ENCODE data around the gene SECTM1. TPM values are rescaled to one million over a fixed set of nuclear protein-coding genes. Genes with fewer than 3 reads are reported as not detected.
"Not testable (repeated sequence)": the region's sequence is repeated elsewhere in the genome, so short reads cannot be mapped to it uniquely, and the experiment has no call there.

SECTM1 gene
- total and polyA plus RNA-seq, 9 of the 15 experiments (the other 6 are each of a cell fraction or from before 2014, with no cell fraction given), result 0.11 to 0.46 (median 0.18) TPM; not detected in 6

DNA sequence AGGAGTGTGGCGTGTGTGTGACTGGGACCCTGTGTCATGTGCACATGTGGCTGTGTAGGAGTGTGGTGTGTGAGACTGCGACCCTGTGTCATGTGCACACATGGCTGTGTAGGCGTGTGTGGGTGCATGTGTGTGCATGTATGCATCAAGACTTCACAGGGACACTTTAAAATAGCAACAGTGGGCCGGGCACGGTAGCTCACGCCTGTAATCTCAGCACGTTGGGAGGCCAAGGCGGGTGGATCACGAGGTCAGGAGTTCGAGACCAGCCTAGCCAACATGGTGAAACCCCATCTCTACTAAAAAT lies 48.1 kb upstream of the SECTM1 start:
- H3K27me3 ChIP-seq (ENCODE audit: control insufficient read depth in 2 of 2, insufficient read depth in 2 of 2, low read length in 2 of 2); FAIRE-seq; H3K36me3 ChIP-seq (ENCODE audit: control insufficient read depth, insufficient read depth, low read length); DNase-seq (ENCODE audit: extremely low read depth in 1 of 4, low spot score in 3 of 4); ATAC-seq; H3K9me3 ChIP-seq (replicated peaks; ENCODE audit: control insufficient read depth, insufficient read depth, low read depth, low read length); intact Hi-C loops (cut with micrococcal nuclease); H3K4me3 ChIP-seq; CTCF ChIA-PET (ENCODE audit: low intra/inter-chr PET ratio); H3K79me2 ChIP-seq (ENCODE audit: control insufficient read depth, insufficient read depth, low read length); H3K9ac ChIP-seq (ENCODE audit: insufficient read depth in 1 of 2, low read depth in 2 of 2, low read length in 2 of 2); in situ Hi-C loops (cut with MboI); H3K4me2 ChIP-seq (ENCODE audit: insufficient read depth, low read length); BruUV-seq (replicated peaks); H3K27ac ChIP-seq (ENCODE audit: extremely low read depth, low read depth, low read length); H4K20me1 ChIP-seq (replicated peaks; ENCODE audit: control insufficient read depth, insufficient read depth, low read length); H3K9me1 ChIP-seq (ENCODE audit: control insufficient read depth, insufficient read depth, low read length): not testable (repeated sequence)
- TF ChIP-seq MAX (CRISPR knock-in tag; IDR thresholded peaks at IDR 0.05) (peak; percentile 77), POLR2G (IDR thresholded peaks at IDR 0.05; ENCODE audit: low read depth, low read length) (peak; percentile 20; the same call in 1 of the 2 replicates)
- TF ChIP-seq, protein P1, sequence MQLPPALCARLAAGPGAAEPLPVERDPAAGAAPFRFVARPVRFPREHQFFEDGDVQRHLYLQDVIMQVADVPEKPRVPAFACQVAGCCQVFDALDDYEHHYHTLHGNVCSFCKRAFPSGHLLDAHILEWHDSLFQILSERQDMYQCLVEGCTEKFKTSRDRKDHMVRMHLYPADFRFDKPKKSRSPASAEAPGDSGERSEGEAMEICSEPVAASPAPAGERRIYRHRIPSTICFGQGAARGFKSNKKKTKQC (CRISPR knock-in tag; IDR thresholded peaks at IDR 0.05), result 0 out of 2 replicates have a peak, but pooled peaks have one; percentile 11
- peak overlapping the region; percentile 82 for H2AFZ ChIP-seq (ENCODE audit: low read depth, low read length)
- H3K4me1 ChIP-seq (replicated peaks in 1 of 2; ENCODE audit: control insufficient read depth in 2 of 2, insufficient read depth in 2 of 2, low read length in 2 of 2), result peaks cover 3 to 58% of the 10 kb centered on the region in 2 experiments; a peak in 2 of 5 replicates
- POLR2A ChIA-PET, result interaction anchor here (0.8 to 1.0 kb wide), 3 partner anchors 9 to 41 kb away, joined by 3 to 4 read pairs (median 3); no protein-coding TSS in a partner anchor
- 46% methylated on average over 10 of the region's 10 CpGs for WGBS (ENCODE audit: insufficient coverage, low coverage, missing lambda C conversion rate)
